ENCODE data around the gene OR2H2.
A peak's percentile ranks its signal among the peaks of the same experiment; 100 is the strongest.

Gene OR2H2

DNA sequence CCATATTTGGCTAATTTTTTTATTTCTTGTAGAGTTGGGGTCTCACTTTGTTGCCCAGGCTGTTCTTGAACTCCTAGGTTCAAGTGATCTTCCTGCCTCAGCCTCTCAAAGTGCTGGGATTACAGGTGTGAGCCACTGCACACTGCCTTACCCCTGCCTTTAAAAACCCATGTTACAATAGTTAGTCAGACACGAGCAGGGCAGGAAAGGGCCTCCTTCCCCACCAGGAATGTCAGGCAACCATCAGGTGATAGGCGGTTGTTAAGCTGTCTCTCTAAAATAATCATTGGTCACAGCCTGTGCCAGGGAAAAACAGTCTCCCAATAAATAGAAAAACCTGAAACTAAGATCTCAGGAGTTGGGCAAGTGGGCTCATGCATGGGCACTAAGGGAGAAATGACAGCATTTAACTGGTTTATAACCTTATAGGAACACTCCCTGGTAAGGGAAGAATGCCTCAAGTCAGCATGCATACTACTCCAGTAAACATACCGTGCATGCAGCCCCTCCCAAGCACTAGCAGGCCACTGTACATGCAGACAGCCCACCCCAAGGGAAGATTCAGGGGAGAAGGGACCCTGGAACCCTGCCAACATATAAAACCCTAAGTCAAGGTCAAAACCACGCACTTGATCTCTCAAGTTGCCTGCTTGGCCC, 8.4 kb downstream of the OR2H2 start:
- DNase-seq, result no peak

DNA sequence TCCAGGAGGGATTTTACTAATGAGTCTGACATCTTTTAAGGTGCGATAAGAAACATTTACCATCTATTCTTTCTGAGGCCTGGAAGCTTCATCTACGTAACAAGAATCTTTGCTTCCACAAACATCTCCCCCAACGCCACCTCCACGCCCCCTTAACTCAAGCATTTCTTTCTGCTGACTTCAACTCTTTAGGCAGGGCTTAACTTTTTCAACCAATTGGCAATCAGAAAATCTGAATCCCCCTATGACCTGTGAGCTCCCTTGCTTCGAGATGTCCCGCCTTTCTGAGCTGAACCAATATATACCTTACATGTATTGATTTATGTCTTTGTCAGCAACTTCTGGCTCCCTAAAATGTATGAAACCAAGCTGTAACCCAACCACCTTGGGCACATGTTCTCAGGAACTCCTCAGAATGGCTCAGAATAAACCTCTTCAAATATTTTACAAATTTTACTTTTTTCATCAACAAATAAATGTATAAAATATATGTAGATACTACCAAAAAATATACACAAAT, 11.5 kb downstream of the OR2H2 start:
- DNase-seq, result no peak

DNA sequence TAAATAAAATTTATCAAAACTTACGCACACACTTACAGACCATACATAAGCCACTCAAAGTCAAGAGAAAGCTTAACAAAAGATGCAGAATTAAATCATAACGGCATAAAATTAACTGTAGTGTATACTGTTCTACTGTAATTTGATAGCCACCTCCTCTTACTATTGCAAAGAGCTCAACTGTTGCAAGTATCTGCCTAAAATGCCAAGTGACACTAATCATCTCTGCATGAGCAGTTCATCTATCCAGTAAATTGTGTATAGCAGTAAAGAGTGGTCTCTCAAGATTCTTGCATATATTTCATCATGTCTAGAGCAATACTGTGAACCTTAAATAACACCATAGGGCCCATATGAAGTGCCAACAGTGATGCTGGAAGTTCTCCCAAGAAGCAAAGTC, 12.3 kb downstream of the OR2H2 start:
- DNase-seq, result no peak

DNA sequence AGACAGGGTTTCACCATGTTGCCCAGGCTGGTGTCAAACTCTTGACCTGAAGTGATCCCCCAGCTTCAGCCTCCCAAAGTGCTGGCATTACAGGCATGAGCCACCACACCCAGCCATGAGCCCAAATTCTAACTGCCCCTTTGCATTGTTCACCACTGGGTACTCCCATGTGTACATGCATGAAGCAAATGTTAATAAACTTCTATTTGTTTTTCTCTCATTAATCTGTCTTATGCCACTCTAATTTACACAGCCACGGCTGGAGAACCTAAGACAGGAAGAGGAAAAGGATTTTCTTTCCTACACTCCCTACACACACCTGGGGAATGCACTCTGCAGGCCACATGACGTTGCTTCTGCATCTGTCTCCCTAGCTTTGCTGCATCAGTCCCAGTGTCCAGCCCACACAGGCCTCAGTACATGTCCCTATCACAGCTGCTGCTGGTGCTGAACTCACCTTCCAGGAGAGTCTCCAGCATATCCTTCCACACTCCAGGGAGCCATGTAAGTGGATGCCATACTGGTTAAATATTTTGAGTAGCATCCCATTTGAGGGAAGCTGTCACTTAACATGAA, 13.3 kb downstream of the OR2H2 start:
- no peak for DNase-seq

DNA sequence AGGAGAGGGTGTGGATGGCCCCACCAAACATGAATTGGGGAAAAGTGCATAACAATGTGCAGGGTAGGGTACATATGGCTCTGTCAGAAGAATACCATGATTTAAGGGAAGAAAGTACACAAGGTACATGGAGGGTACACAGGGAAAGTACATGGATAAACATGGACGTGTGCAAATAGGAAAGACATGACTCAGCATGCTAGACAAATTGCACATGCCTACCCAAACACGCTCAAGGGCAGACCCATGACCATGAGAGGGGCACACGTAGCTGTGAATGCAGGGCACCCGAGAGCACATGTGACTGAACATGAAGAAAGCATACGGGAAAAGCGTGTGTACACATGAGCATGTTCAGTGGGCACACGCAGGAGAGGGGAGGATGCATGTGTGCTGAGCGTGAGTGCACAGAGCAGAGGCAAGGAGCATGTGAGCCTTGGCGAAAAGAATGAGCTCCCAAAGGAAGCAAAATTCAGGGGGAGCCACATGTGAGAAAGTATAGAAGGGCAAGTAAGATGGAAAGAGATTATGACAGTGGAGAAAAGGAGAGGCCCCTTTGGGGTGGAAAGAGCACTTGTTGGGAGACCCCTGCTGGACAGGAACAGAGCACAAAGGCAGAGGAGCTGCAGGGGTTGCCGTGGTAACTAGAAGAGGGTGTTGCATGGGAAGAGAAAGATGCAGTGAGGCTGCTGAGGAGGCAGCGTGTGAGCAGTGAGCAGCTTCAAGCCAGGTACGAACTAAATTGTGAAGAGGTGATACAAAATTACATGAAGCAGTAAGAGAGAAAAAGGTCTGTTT, 17.8 kb downstream of the OR2H2 start:
- DNase-seq, result no peak

DNA sequence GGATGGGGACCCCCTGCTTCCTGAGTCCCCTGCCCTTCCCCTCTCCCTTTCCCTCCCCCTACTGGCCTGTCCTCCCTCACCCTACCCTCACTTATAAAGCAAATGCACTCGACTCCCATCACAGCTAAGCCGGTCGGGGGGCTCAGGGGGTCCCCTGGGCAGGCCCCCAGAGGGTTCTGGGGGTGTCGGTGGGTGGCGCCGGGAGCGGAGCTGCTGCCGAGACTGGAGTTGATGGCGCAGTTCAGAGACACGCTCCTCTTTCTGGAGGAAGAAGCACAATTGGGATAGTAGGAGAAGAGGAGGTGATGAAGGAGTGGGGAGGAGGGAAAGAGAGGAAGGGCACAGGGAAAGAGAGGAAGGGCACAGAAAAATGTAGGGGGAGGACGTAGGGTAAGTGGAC, 18.5 kb downstream of the OR2H2 start:
- no peak for DNase-seq

DNA sequence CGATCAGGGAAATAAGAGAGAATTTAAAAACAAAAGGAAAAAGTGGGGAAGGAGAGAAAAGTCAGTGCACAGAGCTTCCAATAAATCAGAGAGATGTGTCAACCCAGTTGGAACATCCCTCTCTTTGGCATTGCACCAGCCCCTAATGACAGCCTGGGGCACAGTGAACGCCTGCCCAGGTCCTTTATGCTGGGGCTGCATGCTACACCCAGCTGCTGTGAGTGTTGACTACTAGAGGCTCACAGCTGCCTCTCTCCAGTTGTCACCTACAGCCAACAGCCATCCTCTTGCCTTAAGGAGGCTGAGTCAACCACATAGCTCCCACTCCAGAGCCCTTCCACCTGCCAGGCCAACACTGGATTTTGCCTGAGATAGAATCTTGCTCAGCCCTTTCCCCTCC, 19.0 kb downstream of the OR2H2 start:
- DNase-seq, result no peak

DNA sequence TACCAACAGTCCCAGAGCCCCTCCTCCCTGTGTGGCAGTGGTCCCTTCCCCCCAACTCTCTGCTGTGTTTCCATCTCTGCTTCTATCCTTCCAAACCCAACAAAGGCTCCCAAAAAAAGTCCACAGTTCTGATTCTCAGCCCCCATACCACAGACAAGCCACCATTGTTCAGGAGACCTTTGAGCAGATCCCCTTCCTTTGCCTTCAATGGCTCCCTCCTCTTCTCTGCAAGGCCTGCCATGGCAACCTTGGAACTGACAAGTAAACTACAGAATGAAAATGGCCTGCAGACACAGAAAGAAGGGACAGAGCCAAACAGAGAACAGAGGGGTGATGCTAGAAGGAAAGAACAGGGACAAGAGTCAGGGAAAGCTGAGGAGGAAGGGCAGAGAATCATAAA, 23.2 kb downstream of the OR2H2 start:
- no peak for DNase-seq

DNA sequence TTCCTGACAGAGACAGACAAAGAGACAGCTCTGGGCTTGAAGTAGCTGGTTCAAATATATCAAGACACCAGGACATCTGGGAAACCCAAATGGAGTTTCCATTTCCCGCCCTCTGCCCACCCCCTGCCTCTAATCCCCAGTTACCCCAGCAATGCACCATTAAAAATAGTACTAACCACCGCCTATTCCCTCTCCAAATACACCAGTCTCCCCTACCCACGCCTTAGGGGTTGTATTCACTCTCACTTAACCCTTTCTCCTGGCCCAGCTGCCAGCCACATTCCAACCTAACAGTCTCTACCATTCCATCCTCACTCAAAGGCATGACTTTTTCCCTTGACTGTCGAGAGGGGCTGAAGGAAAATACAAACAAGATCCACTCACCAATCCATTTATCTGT, 25.6 kb downstream of the OR2H2 start:
- no peak for DNase-seq

DNA sequence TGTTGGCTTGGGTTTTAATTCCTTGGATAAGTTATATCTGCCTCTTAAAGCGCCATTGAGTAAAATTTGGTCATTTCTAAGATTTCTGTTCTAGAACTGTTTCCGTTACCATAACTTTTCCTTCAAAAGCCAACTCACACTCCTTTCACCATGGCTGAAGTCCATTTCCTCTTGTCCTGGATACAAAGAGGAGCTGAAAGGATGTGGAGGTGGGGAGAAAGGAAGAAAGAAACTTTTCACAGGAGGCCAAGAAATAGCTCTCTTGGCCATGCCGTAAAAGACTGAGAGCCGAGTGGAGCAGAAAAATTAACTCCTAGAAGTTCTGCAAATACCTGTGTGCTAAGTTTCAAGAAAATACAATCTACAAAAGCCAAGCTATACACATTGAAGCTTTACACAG, 26.5 kb downstream of the OR2H2 start:
- DNase-seq, result no peak

DNA sequence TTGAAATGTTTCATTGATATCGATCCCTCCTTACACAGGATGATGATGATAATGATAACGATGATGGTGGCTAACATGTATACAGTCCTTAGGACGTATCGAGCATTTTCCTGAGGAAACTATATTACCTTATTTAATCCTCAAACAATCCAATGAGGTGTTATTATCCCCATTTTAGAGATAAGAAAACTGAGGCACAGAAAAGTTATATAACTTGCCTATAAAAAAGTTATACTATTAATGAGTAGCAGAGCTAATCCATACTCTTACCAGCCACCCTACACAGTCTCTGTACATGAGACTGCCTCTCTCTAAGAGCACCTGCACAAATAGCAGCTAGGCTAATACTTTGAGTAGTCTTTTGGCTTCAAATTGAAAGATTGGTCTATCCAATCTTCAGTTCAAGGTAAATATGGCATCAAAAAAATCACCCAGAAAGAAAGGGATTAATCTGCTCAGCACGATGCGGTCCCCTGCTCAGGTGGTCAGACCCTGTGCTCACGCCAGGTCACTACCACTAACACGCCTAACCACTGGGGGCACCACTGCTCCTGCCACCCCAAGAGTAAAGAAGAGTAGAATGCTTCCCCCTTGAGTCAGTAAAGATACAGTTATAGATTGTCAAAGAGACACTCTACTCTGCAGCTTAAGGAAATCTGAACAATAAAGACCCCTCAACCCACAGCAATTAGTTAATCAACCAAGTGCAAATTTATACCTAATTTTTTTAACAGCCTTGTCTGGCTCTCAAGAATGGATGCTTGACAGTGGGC, 33.0 kb downstream of the OR2H2 start:
- no peak for DNase-seq

DNA sequence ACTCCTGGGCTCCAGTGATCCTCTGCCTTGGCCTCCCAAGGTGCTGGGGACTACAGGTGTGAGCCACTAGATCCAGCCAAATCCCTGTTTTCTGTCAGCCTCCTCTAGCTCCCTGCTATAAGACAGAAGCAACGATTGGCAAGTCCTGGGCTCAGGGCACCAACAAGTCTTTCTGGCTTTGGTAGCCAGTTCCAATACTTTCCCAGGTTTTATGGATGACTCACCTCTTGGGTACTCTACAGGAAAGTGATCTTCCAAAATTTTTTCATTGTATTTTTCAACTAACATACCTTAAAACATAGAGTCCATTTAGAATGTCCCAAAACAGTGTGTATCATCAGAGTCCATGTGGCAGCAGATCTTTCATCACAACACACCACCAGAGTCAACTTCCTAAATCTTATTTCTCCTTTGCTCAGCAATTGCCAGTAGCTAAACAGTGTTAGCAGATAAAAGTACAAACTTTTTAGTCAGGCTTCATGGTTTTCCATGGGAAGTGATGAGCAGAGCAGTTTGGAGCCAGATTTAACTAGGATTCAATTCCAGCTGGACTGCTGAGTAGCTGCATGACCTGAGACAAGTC, 34.7 kb downstream of the OR2H2 start:
- DNase-seq, result no peak

DNA sequence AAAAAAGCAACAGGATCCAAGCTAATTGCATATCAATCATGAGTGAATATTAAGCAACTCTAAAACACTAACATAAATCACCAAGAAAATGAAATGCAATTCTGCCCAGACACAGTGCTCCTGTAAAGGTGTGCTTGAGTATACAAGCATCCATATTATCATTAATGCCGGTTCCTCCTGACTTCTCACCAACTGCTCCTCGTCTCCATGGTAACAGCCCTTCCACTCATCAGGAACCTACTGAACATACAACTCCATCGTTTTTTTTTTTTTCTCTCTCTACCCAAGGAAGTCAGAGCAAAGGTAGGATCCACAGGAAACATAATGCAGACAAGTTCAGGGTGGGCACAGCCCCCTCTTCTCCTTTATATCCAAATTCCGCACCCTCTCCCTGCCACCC, 35.7 kb downstream of the OR2H2 start:
- DNase-seq, result no peak

DNA sequence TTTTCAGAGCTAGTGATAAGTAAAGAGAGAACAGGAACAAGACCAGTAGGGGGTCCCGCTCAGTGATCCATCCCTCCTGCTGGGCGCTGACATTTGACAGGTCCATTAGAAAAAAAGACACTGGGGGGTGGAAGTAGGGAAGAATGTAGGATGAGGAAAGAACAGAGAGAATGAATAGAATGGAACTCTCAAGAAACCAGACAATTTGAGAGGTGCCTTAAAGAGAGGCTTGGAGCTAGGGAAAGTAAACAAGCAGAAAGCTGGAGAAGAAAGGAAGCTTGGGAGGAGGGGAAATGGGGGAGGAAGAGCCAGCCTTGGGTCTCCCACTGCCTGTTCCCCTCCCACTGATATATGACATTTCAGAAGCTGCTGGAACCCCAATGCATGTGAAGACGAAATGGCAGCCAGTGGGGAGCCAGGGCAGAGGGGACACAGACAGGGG, 39.6 kb downstream of the OR2H2 start:
- no peak for DNase-seq

DNA sequence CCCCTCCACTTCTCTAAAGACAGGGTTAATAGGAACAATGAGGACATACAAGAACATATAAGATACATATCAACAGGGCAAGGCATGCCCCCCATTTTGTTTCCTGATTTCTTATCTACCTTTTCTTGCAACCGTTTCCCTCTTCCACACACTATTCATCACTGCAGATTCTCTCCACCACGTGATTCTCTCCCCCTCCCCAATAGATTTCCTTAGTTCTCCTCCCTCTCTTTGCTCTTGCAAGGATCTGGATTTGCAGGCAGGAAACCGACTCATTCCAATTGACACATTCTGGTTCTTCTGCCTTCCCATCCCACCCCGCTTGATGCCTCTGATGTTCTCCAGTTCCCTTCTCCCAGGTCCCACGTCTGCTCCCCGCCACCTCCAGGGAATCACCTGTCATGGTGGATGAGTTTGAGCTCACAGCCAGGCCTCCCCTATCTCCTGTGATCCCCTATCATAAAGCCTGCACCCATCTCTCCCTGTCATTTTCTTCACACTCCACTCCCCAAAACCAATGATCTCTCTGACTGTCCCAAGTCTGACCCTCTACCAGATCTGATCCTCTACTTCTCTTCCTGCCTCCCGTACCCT, 40.5 kb downstream of the OR2H2 start:
- DNase-seq, result no peak

DNA sequence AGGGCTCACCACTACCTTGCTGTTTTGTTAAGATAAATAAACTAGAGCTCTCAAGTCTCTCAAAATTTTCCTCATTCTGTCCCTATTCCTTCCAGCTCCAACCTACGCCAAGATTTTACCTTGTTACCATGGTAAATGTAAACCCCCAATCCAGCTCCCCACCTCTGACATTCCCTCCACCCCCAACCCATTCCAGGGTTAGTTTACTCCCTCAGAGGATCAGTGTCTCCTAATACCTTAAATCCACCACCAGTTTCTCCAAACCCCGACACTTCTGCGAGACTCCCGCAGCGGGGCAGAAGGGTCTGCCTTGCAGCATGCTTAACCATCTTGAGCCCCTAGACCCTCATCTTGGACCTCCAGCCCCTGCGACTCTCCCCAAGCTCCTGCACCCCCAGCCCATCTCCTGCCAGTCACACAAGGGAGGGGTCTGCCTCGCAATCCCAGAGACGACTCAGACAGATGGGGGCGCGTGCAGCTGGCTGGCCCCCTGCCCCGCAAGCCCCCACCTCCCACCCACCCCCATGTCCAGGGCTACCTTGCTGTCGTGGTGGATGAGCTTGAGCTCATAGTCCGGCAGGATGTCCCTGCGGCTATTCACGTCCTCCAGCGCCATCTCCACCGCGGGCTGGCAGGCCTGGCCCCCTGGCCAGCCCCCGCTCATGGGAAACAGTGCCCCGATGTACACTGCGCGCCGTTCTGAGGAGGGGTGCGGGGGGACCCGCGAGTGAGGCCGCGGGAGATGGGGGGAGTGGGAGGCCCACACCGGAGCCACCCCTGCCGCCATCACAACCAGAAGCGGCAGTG, 42.2 kb downstream of the OR2H2 start:
- no peak for DNase-seq

DNA sequence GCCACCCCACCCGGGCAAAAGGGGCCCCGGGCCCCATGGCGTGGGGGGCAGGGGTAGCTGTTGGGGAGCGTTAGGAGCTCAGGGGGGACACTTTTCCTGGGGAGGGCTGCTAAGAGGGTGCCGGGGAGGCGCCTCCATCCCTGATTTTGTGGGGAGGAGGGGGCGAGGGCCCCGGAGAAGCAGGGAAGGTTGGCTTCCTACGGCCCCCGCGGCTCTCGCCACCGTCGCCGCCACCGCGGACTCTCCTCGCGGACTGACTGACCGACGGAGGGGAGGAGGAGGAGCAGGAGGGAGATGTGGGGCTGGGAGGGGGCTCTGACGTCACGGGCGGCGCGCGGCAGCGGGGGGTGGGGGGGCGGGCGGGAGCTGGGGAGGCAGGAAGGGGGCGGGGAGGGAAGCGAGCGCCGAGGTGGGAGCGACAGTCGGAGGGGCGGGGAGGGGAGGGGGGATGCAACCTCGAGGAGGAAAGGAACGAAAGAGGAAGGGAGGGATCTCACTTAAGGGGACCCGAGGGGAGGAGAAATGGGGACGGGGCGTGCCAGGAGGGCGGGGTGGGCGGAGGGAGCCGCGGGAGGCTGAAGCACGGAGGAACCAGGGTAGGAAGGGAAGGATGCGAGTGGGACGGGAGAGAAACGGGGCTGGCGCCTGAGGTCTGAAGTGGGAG, 43.0 kb downstream of the OR2H2 start:
- DNase-seq, result no peak

DNA sequence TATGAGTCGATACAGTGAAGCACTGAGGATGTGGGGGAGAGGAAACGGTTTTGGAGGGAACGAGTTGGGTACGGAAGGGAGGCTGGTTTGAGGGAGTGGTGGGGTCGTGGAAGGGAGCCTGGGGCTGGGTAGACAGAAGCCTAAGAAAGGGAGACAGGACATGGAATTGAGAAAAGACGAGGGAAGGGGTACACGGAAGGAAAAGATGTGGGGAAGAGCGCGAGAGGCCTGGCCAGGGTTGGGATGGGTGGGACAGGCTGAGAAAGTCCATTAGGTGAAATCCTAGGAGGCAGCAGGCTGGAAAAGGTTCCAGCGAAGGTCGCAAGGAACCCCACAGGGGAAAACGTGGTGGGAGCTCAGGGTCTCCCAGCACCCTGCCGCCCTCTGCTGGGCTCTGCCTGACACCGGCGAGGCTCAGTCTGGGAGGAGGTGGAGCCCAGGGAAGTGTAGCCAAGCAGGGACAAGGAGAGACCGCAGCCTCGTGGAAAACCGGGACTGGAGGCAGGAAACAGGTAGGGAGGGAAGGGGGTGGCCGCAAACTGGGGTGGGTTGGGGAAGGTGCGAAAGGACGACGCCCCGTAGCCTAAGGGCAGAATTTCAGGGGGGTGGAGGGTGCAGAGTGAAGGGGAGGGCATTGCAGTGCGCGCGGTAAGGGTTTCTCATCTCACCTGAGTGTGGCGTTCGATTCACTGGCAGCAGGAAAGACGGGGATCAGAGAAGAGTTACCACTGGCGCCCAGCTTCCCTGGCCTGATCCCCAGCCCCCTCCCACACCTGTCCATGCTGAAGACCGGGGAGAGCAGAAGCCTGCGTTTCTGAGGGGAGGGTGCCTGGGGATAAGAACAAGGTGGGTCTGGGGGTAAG, 43.7 kb downstream of the OR2H2 start:
- DNase-seq, result peak; percentile 5

DNA sequence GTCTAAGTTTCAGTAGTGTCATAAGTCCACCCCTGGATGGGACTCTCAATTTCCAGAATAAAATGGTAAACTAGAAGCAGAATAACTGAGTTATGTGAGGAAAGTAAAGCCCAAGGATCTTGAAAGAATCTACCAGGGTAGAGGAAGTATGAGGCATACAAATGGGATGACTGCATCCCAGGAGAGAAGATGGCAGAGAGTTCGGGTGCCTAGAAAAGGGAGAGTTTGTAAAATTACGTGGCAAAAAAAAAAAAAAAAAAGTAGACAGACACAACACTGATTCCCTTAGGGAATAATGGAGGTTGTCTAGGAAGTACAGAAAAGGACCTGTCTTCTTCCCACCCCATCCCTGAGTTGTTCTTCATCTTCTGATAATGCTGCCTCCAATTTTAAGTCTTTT, 44.6 kb downstream of the OR2H2 start:
- DNase-seq, result no peak

DNA sequence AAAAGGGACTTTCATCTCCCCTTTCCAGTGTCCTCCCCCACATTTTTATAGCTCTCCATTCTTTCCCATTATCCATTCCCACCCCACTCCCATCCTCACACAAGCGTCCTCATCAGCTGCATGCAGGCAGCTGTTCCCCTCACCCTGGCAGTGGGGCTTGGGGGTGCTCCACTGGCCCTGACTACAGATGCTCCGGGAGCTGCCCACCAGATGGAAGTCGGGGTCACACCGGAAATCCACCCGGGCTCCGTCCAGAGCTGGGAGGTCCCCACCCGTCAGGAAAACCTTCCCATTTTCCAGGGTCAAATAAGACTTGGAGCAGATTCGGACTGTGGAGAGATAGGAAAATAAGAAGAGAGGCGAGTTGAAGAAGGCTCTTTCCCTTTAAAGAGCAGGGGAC, 45.4 kb downstream of the OR2H2 start:
- DNase-seq, result no peak

Measured in NCI-H2107 (cell line).